H1 (cell line): ENCODE measurements around the gene BAG2.

ENCODE experiments used
- BRCA1 ChIP-seq: IDR thresholded peaks from 2 replicates; pipeline ENCODE4 v1.6.1; 2012; ENCODE audit warnings: low read depth, low read length, improper control_type of control experiment
- CTCF ChIP-seq, 3 experiments: IDR thresholded peaks; 1 replicate in 2 of 3; 2 replicates in 1 of 3; pipeline versions ENCODE4 v1.5.1 to v1.6.1; 2011; ENCODE audit warnings: low read length in 3 of 3, mild to moderate bottlenecking in 3 of 3, inconsistent platforms in 2 of 3, low read depth in 1 of 3, moderate library complexity in 1 of 3; ENCODE audit not compliant: insufficient read depth in 1 of 3; ENCODE audit errors: control extremely low read depth in 1 of 3
- HDAC2 ChIP-seq, 2 experiments: fragments of 300-600 bp in 1 of 2; sonication (generic) in 1 of 2; IDR thresholded peaks; 2 replicates each; pipeline ENCODE4 v1.6.1; 2011 to 2012; ENCODE audit warnings: low read depth in 2 of 2, low read length in 2 of 2, mild to moderate bottlenecking in 2 of 2, moderate library complexity in 2 of 2, borderline replicate concordance in 1 of 2, inconsistent platforms in 1 of 2
- HDAC6 ChIP-seq: IDR thresholded peaks from one replicate; pipeline ENCODE4 v1.7.1; 2012; ENCODE audit warnings: low read depth, mild to moderate bottlenecking, inconsistent platforms, low read length, moderate library complexity
- POLR2AphosphoS5 ChIP-seq: IDR thresholded peaks from 2 replicates; pipeline ENCODE4 v1.6.1; 2011; ENCODE audit warnings: low read depth, low read length
- RAD21 ChIP-seq, 2 experiments: IDR thresholded peaks in 1 of 2; conservative IDR thresholded peaks in 1 of 2; 2 replicates each; pipeline ENCODE4 v1.6.1; 2011; ENCODE audit warnings: low read depth in 2 of 2, low read length in 2 of 2, improper control_type of control experiment in 1 of 2, inconsistent platforms in 1 of 2, mild to moderate bottlenecking in 1 of 2, moderate library complexity in 1 of 2
- TAF1 ChIP-seq: IDR thresholded peaks from 2 replicates; pipeline ENCODE4 v1.6.1; 2011; ENCODE audit warnings: mild to moderate bottlenecking, low read depth, low read length
- USF2 ChIP-seq: IDR thresholded peaks from 2 replicates; pipeline ENCODE4 v1.6.1; 2011; ENCODE audit warnings: low read length, improper control_type of control experiment

- TF ChIP-seq HDAC6 = no peak
- TF ChIP-seq RAD21 (IDR thresholded peaks at IDR 0.05 in 1 of 2, conservative IDR thresholded peaks at IDR 0.05 in 1 of 2; ENCODE audit: low read depth in 2 of 2, low read length in 2 of 2) = no peak
- TF ChIP-seq BRCA1 = no peak
- TF ChIP-seq TAF1 = no peak
- no peak for TF ChIP-seq POLR2AphosphoS5
- no peak for TF ChIP-seq HDAC2 (IDR thresholded peaks at IDR 0.05; ENCODE audit: borderline replicate concordance in 1 of 2, low read depth in 2 of 2, low read length in 2 of 2)
- no peak for TF ChIP-seq USF2
- TF ChIP-seq CTCF (IDR thresholded peaks at IDR 0.05; ENCODE audit: control extremely low read depth in 1 of 3, insufficient read depth in 1 of 3, low read depth in 1 of 3, low read length in 3 of 3) = no peak
These were observed 43.1 kb downstream of the BAG2 start for GRCh38 chr6:57215260-57215659.
